ENCODE data around the gene ZNF18.

DNA sequence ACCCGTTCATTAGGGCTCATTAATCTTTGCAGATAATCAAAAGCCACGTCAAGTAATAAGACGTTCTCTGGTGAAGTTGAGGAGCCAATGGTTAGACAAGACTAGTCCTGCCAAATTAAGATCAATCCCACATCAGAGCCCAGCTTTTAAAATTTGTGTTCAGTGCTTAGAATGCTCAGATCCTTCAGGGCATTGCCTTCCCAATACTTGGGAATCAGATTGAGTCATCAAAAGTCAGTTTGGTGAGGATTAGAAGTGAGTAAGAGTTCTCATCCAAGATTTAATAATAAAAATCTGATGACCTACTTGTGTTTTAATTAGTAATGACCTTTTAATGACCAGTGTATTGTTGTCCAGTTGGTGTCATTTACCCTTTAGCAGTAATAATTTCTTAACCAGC, 43.2 kb upstream of the ZNF18 start:
- TF ChIP-seq, protein P1, sequence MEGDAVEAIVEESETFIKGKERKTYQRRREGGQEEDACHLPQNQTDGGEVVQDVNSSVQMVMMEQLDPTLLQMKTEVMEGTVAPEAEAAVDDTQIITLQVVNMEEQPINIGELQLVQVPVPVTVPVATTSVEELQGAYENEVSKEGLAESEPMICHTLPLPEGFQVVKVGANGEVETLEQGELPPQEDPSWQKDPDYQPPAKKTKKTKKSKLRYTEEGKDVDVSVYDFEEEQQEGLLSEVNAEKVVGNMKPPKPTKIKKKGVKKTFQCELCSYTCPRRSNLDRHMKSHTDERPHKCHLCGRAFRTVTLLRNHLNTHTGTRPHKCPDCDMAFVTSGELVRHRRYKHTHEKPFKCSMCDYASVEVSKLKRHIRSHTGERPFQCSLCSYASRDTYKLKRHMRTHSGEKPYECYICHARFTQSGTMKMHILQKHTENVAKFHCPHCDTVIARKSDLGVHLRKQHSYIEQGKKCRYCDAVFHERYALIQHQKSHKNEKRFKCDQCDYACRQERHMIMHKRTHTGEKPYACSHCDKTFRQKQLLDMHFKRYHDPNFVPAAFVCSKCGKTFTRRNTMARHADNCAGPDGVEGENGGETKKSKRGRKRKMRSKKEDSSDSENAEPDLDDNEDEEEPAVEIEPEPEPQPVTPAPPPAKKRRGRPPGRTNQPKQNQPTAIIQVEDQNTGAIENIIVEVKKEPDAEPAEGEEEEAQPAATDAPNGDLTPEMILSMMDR (IDR thresholded peaks at IDR 0.05): no peak
- TF ChIP-seq EP300 (IDR thresholded peaks at IDR 0.05) (no peak), POLR2A (IDR thresholded peaks at IDR 0.05) (no peak)
